ENCODE results near the gene CCDC59.
"Not testable (repeated sequence)": the region's sequence is repeated elsewhere in the genome, so short reads cannot be mapped to it uniquely, and the experiment has no call there.

CCDC59 gene

GRCh38 chr12:82358200-82359114 is at the start of gene CCDC59, which contains the start of gene METTL25:
TSS of gene CCDC59 (minus strand) at chr12:82358387. CDS start at chr12:82358376, 11 bp downstream.
TSS of gene METTL25 (plus strand) at chr12:82358529. CDS start at chr12:82358566, 37 bp downstream.
- peak; percentile 99 for DNase-seq

- DNase-seq, result no peak
Observed at GRCh38 chr12:82407481-82407880, 49.3 kb upstream of the CCDC59 start.

- DNase-seq, result no peak
Observed at GRCh38 chr12:82406651-82407050, 48.5 kb upstream of the CCDC59 start.

- no peak for DNase-seq
Observed at GRCh38 chr12:82400819-82401218, 42.6 kb upstream of the CCDC59 start.

GRCh38 chr12:82398879-82399278 is 40.7 kb upstream of the CCDC59 start:
- no peak for DNase-seq

GRCh38 chr12:82383930-82384552 is 25.9 kb upstream of the CCDC59 start:
- DNase-seq, result no peak

- DNase-seq, result no peak
Observed at GRCh38 chr12:82378997-82379396, 20.8 kb upstream of the CCDC59 start.

GRCh38 chr12:82375201-82375600 is 17.0 kb upstream of the CCDC59 start:
- DNase-seq, result no peak

GRCh38 chr12:82366197-82366596 is 8.0 kb upstream of the CCDC59 start:
- no peak for DNase-seq

- DNase-seq, result no peak
Observed at GRCh38 chr12:82363990-82364389, 5.8 kb upstream of the CCDC59 start.

- DNase-seq, result no peak
Observed at GRCh38 chr12:82361461-82361915, 3.3 kb upstream of the CCDC59 start.

GRCh38 chr12:82360834-82361233 is 2.6 kb upstream of the CCDC59 start:
- DNase-seq, result not testable (repeated sequence)

- DNase-seq, result peak; percentile 61
Observed at GRCh38 chr12:82359115-82359478, 910 bp upstream of the CCDC59 start.

- DNase-seq, result no peak
Observed at GRCh38 chr12:82357845-82358199, 365 bp downstream of the CCDC59 start.

GRCh38 chr12:82357340-82357739 is 847 bp downstream of the CCDC59 start:
- DNase-seq, result no peak

GRCh38 chr12:82351390-82351789 is 6.8 kb downstream of the CCDC59 start:
- DNase-seq, result no peak

GRCh38 chr12:82350161-82350560 is 8.0 kb downstream of the CCDC59 start:
- no peak for DNase-seq

- DNase-seq, result peak; percentile 86
Observed at GRCh38 chr12:82329508-82329907, 28.7 kb downstream of the CCDC59 start.

- no peak for DNase-seq
Observed at GRCh38 chr12:82327861-82328260, 30.3 kb downstream of the CCDC59 start.

- DNase-seq, result peak; percentile 41
Observed at GRCh38 chr12:82326905-82327503, 31.2 kb downstream of the CCDC59 start.

GRCh38 chr12:82325540-82326336 is 32.4 kb downstream of the CCDC59 start:
- no peak for DNase-seq

GRCh38 chr12:82319276-82319675 is 38.9 kb downstream of the CCDC59 start:
- DNase-seq, result no peak

GRCh38 chr12:82314406-82314892 is 43.7 kb downstream of the CCDC59 start:
- peak; percentile 63 for DNase-seq
